OCI-LY7 (cell line): ENCODE measurements around the gene LHX8.

ENCODE experiments used
- EZH2phosphoT487 ChIP-seq: fragments of 200-600 bp; sonication (generic); IDR thresholded peaks from 2 replicates; pipeline ENCODE4 v1.6.1; 2018; ENCODE audit warnings: low read depth, borderline replicate concordance, mild to moderate bottlenecking, mixed run types, antibody characterized with exemption, low read length, moderate library complexity, mixed read lengths
- TF ChIP-seq, protein P1 (sequence below): fragments of 200-600 bp; sonication (generic); conservative IDR thresholded peaks from 2 replicates; pipeline ENCODE4 v1.5.1; 2014; ENCODE audit warnings: mild to moderate bottlenecking, antibody characterized with exemption, low read length, moderate library complexity, mixed read lengths

DNA sequence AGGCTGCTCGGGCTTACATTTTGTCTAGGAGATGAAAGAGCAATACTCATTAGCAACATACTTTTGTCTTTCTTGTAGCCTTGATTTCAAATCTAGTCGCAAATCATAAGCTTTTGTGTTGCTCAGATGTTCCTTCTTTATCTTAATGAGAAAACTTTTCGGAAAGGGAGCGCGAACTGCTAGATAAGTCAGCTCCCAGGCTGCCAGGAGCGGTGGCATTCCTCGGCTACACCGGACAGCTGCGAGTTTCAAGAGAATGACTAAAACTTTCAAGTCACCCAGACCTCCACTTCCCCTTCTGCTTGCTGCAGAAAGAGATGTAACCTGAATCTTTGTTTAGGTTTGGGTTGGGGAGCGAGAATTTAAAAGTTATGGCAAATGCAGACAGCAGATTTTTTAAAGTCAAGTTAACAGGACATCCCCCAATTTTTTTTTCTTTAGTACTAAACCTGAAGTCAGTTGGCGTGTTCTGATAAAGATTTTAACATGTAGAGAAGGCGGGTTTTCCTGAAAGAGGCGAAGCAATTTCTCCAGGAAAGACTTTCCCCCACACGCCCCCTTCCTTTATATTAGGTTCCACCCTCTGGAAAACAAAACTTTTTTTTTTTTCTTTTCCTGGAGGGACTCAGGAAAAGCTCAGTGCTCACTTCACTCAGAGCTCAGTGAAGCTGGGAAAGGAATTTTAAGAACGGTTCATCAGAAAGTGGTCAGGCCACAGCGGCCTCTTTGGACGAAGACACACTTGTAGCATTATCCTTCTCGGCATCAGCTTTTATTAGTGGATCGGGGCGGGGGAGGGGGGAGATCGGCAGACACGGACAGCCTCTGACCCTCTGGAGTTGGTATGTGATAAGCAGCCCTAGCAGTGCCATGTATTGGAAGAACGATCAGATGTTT lies at the start of gene LHX8:
- TF ChIP-seq, protein P1, sequence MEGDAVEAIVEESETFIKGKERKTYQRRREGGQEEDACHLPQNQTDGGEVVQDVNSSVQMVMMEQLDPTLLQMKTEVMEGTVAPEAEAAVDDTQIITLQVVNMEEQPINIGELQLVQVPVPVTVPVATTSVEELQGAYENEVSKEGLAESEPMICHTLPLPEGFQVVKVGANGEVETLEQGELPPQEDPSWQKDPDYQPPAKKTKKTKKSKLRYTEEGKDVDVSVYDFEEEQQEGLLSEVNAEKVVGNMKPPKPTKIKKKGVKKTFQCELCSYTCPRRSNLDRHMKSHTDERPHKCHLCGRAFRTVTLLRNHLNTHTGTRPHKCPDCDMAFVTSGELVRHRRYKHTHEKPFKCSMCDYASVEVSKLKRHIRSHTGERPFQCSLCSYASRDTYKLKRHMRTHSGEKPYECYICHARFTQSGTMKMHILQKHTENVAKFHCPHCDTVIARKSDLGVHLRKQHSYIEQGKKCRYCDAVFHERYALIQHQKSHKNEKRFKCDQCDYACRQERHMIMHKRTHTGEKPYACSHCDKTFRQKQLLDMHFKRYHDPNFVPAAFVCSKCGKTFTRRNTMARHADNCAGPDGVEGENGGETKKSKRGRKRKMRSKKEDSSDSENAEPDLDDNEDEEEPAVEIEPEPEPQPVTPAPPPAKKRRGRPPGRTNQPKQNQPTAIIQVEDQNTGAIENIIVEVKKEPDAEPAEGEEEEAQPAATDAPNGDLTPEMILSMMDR, result no peak
- TF ChIP-seq EZH2phosphoT487, result no peak
